Stimulated activated CD4-positive, alpha-beta T cell treated with anti-CD3 and anti-CD28 coated beads, Interleukin-4, amount 100 ng/mL, for 24 hours (primary cell): ENCODE measurements around the gene TOP1.

Source experiments
- DNase-seq: peaks from one replicate; pipeline ENCODE4 v3.0.0-alpha.2; 2020

Gene TOP1

GRCh38 chr20:41148942-41149341, 120.3 kb downstream of the TOP1 start:
- no peak for DNase-seq

- DNase-seq: no peak
Measured at GRCh38 chr20:41150664-41151063, 122.0 kb downstream of the TOP1 start.

- no peak for DNase-seq
Measured at GRCh38 chr20:41151134-41151869, 122.7 kb downstream of the TOP1 start.

- DNase-seq: no peak
Measured at GRCh38 chr20:41152108-41152757, 123.6 kb downstream of the TOP1 start.

- no peak for DNase-seq
Measured at GRCh38 chr20:41154436-41155176, 126.0 kb downstream of the TOP1 start.

- DNase-seq: no peak
Measured at GRCh38 chr20:41155261-41155660, 126.6 kb downstream of the TOP1 start.

- no peak for DNase-seq
Measured at GRCh38 chr20:41158082-41158625, 129.5 kb downstream of the TOP1 start.

GRCh38 chr20:41159547-41159946, 130.9 kb downstream of the TOP1 start:
- DNase-seq: no peak

- no peak for DNase-seq
Measured at GRCh38 chr20:41160686-41161085, 132.1 kb downstream of the TOP1 start.

- no peak for DNase-seq
Measured at GRCh38 chr20:41161886-41162285, 133.3 kb downstream of the TOP1 start.

GRCh38 chr20:41162396-41162795, 133.8 kb downstream of the TOP1 start:
- no peak for DNase-seq

- DNase-seq: no peak
Measured at GRCh38 chr20:41163821-41164220, 135.2 kb downstream of the TOP1 start.

- DNase-seq: no peak
Measured at GRCh38 chr20:41165001-41165882, 136.6 kb downstream of the TOP1 start.

- DNase-seq: no peak
Measured at GRCh38 chr20:41166201-41167117, 137.8 kb downstream of the TOP1 start.

GRCh38 chr20:41167118-41167470, 138.5 kb downstream of the TOP1 start:
- no peak for DNase-seq

- DNase-seq: no peak
Measured at GRCh38 chr20:41167481-41168253, 139.0 kb downstream of the TOP1 start.

GRCh38 chr20:41168281-41169161, 139.9 kb downstream of the TOP1 start:
- DNase-seq: no peak

GRCh38 chr20:41169162-41169690, 140.6 kb downstream of the TOP1 start:
- no peak for DNase-seq

GRCh38 chr20:41169791-41170351, 141.2 kb downstream of the TOP1 start:
- DNase-seq: no peak
